ENCODE data around the gene LSM3.
"Not testable (repeated sequence)": the region's sequence is repeated elsewhere in the genome, so short reads cannot be mapped to it uniquely, and the experiment has no call there.

Gene LSM3

GRCh38 chr3:14228681-14229470, 50.3 kb downstream of the LSM3 start:
- H3K9me3 ChIP-seq (ENCODE audit: low read length), result peaks cover 5% of the 10 kb centered on the region
- peaks cover 4% of the 10 kb centered on the region for H3K4me1 ChIP-seq (ENCODE audit: insufficient read depth, low read length)
- H3K4me3 ChIP-seq (ENCODE audit: low read length), result no peak overlapping the region
- no peaks in the 10 kb centered on the region for H3K36me3 ChIP-seq (ENCODE audit: insufficient read depth, low read length)
- H3K27me3 ChIP-seq (ENCODE audit: insufficient read depth, low read length), result no peaks in the 10 kb centered on the region
- H2AFZ ChIP-seq (ENCODE audit: low read depth, low read length), result no peak overlapping the region

- not testable (repeated sequence) for H2AFZ ChIP-seq (ENCODE audit: low read depth, low read length); H3K27me3 ChIP-seq (ENCODE audit: insufficient read depth, low read length); H3K4me3 ChIP-seq (ENCODE audit: low read length); H3K9me3 ChIP-seq (ENCODE audit: low read length); H3K4me1 ChIP-seq (ENCODE audit: insufficient read depth, low read length); H3K36me3 ChIP-seq (ENCODE audit: insufficient read depth, low read length)
These were observed 51.1 kb downstream of the LSM3 start for GRCh38 chr3:14229695-14230094.

- H3K9me3 ChIP-seq (ENCODE audit: low read length), result peaks cover 6% of the 10 kb centered on the region
- no peak overlapping the region for H2AFZ ChIP-seq (ENCODE audit: low read depth, low read length)
- H3K27me3 ChIP-seq (ENCODE audit: insufficient read depth, low read length), result no peaks in the 10 kb centered on the region
- peaks cover 4% of the 10 kb centered on the region for H3K4me1 ChIP-seq (ENCODE audit: insufficient read depth, low read length)
- no peaks in the 10 kb centered on the region for H3K36me3 ChIP-seq (ENCODE audit: insufficient read depth, low read length)
- H3K4me3 ChIP-seq (ENCODE audit: low read length), result no peak overlapping the region
These were observed 52.1 kb downstream of the LSM3 start for GRCh38 chr3:14230729-14231128.

GRCh38 chr3:14231145-14231990, 52.8 kb downstream of the LSM3 start:
- H3K27me3 ChIP-seq (ENCODE audit: insufficient read depth, low read length), result peaks cover under 1% of the 10 kb centered on the region

GRCh38 chr3:14231998-14232501, 53.4 kb downstream of the LSM3 start:
- Histone ChIP-seq H3K4me1 (ENCODE audit: insufficient read depth, low read length) (peaks cover 4% of the 10 kb centered on the region), H3K27me3 (ENCODE audit: insufficient read depth, low read length) (peaks cover 8% of the 10 kb centered on the region), H3K9me3 (ENCODE audit: low read length) (peaks cover 6% of the 10 kb centered on the region), H3K36me3 (ENCODE audit: insufficient read depth, low read length) (no peaks in the 10 kb centered on the region), H3K4me3 (ENCODE audit: low read length) (no peak overlapping the region), H2AFZ (ENCODE audit: low read depth, low read length) (no peak overlapping the region)

More at GRCh38 chr3:14231145-14231990, 52.8 kb downstream of the LSM3 start:
- peaks cover 6% of the 10 kb centered on the region for H3K9me3 ChIP-seq (ENCODE audit: low read length)
- H3K36me3 ChIP-seq (ENCODE audit: insufficient read depth, low read length), result no peaks in the 10 kb centered on the region
- no peak overlapping the region for H3K4me3 ChIP-seq (ENCODE audit: low read length)
- peaks cover 4% of the 10 kb centered on the region for H3K4me1 ChIP-seq (ENCODE audit: insufficient read depth, low read length)
- no peak overlapping the region for H2AFZ ChIP-seq (ENCODE audit: low read depth, low read length)

- Histone ChIP-seq H3K4me3 (ENCODE audit: low read length) (no peak overlapping the region), H3K36me3 (ENCODE audit: insufficient read depth, low read length) (no peaks in the 10 kb centered on the region), H3K27me3 (ENCODE audit: insufficient read depth, low read length) (peaks cover 8% of the 10 kb centered on the region), H3K9me3 (ENCODE audit: low read length) (peaks cover 6% of the 10 kb centered on the region), H3K4me1 (ENCODE audit: insufficient read depth, low read length) (peaks cover under 1% of the 10 kb centered on the region), H2AFZ (ENCODE audit: low read depth, low read length) (no peak overlapping the region)
These were observed 55.8 kb downstream of the LSM3 start for GRCh38 chr3:14234251-14235002.

GRCh38 chr3:14235003-14235911, 56.6 kb downstream of the LSM3 start:
- H3K9me3 ChIP-seq (ENCODE audit: low read length), result peaks cover 6% of the 10 kb centered on the region
- no peak overlapping the region for H3K4me3 ChIP-seq (ENCODE audit: low read length)
- H3K36me3 ChIP-seq (ENCODE audit: insufficient read depth, low read length), result no peaks in the 10 kb centered on the region
- no peaks in the 10 kb centered on the region for H3K4me1 ChIP-seq (ENCODE audit: insufficient read depth, low read length)
- peaks cover 8% of the 10 kb centered on the region for H3K27me3 ChIP-seq (ENCODE audit: insufficient read depth, low read length)
- no peak overlapping the region for H2AFZ ChIP-seq (ENCODE audit: low read depth, low read length)

- peaks cover 6% of the 10 kb centered on the region for H3K9me3 ChIP-seq (ENCODE audit: low read length)
- no peaks in the 10 kb centered on the region for H3K36me3 ChIP-seq (ENCODE audit: insufficient read depth, low read length)
- no peak overlapping the region for H3K4me3 ChIP-seq (ENCODE audit: low read length)
- no peak overlapping the region for H2AFZ ChIP-seq (ENCODE audit: low read depth, low read length)
- H3K27me3 ChIP-seq (ENCODE audit: insufficient read depth, low read length), result peaks cover 8% of the 10 kb centered on the region
- no peaks in the 10 kb centered on the region for H3K4me1 ChIP-seq (ENCODE audit: insufficient read depth, low read length)
These were observed 57.3 kb downstream of the LSM3 start for GRCh38 chr3:14235912-14236295.

- Histone ChIP-seq H3K36me3 (ENCODE audit: insufficient read depth, low read length) (no peaks in the 10 kb centered on the region), H3K4me1 (ENCODE audit: insufficient read depth, low read length) (no peaks in the 10 kb centered on the region), H3K4me3 (ENCODE audit: low read length) (no peak overlapping the region), H3K27me3 (ENCODE audit: insufficient read depth, low read length) (peaks cover 8% of the 10 kb centered on the region), H2AFZ (ENCODE audit: low read depth, low read length) (no peak overlapping the region), H3K9me3 (ENCODE audit: low read length) (peaks cover 6% of the 10 kb centered on the region)
These were observed 58.3 kb downstream of the LSM3 start for GRCh38 chr3:14236902-14237301.

GRCh38 chr3:14237457-14237856, 58.8 kb downstream of the LSM3 start:
- H3K9me3 ChIP-seq (ENCODE audit: low read length), result peaks cover 6% of the 10 kb centered on the region
- no peaks in the 10 kb centered on the region for H3K4me1 ChIP-seq (ENCODE audit: insufficient read depth, low read length)
- no peaks in the 10 kb centered on the region for H3K36me3 ChIP-seq (ENCODE audit: insufficient read depth, low read length)
- H3K27me3 ChIP-seq (ENCODE audit: insufficient read depth, low read length), result peaks cover 8% of the 10 kb centered on the region
- H2AFZ ChIP-seq (ENCODE audit: low read depth, low read length), result no peak overlapping the region
- H3K4me3 ChIP-seq (ENCODE audit: low read length), result no peak overlapping the region

- H3K36me3 ChIP-seq (ENCODE audit: insufficient read depth, low read length), result no peaks in the 10 kb centered on the region
- no peak overlapping the region for H2AFZ ChIP-seq (ENCODE audit: low read depth, low read length)
- H3K4me3 ChIP-seq (ENCODE audit: low read length), result no peak overlapping the region
- peaks cover 8% of the 10 kb centered on the region for H3K27me3 ChIP-seq (ENCODE audit: insufficient read depth, low read length)
- peaks cover 6% of the 10 kb centered on the region for H3K9me3 ChIP-seq (ENCODE audit: low read length)
- H3K4me1 ChIP-seq (ENCODE audit: insufficient read depth, low read length), result no peaks in the 10 kb centered on the region
These were observed 59.7 kb downstream of the LSM3 start for GRCh38 chr3:14238356-14238755.

GRCh38 chr3:14238930-14239329, 60.3 kb downstream of the LSM3 start:
- no peak overlapping the region for H3K4me3 ChIP-seq (ENCODE audit: low read length)
- no peaks in the 10 kb centered on the region for H3K36me3 ChIP-seq (ENCODE audit: insufficient read depth, low read length)
- H3K27me3 ChIP-seq (ENCODE audit: insufficient read depth, low read length), result peaks cover 8% of the 10 kb centered on the region
- H3K4me1 ChIP-seq (ENCODE audit: insufficient read depth, low read length), result no peaks in the 10 kb centered on the region
- H2AFZ ChIP-seq (ENCODE audit: low read depth, low read length), result no peak overlapping the region
- H3K9me3 ChIP-seq (ENCODE audit: low read length), result peaks cover 1% of the 10 kb centered on the region

All from neuron (in vitro differentiated cells).